Adipose tissue (tissue), 3 donors: ENCODE data around the gene IL18R1. TPM values are rescaled to one million over a fixed set of nuclear protein-coding genes. Genes with fewer than 3 reads are reported as not detected.

Experiments
- H3K27ac ChIP-seq: one replicate; pipeline ENCODE4 v1.5.1; 2013; ENCODE audit warnings: low read depth, low read length
- WGBS, 3 donors: extraction: QIAGEN DNeasy Blood & Tissue Kit; methylation state at CpG; one replicate each; pipeline ENCODE4 v1.1.7; 2013; 5-methylcytosine and 5-hydroxymethylcytosine counted together
- polyA plus RNA-seq, 3 donors: library from polyadenylated mRNA; stranded (reverse); fragments of 200-250 nt; gene quantifications; one replicate each; pipeline ENCODE4 v1.2.3, GENCODE V29; 2013
- donor health status: healthy with polysubstance abuse.
- donor health status: Bipolar disorder and iron deficiency.
- donor health status: healthy.

Gene IL18R1
- polyA plus RNA-seq, 3 donors, result 1.2 to 5.9 (median 4.8) TPM

GRCh38 chr2:102383722-102384121 lies 28.1 kb downstream of the IL18R1 start:
- H3K27ac ChIP-seq, result no peak overlapping the region

GRCh38 chr2:102385522-102385921 lies 29.9 kb downstream of the IL18R1 start:
- WGBS, 3 donors, result 85 to 90% (median 87%) methylated on average over 1 of the region's 1 CpG
- H3K27ac ChIP-seq, result no peak overlapping the region

- 80 to 92% (median 91%) methylated on average over 3 of the region's 3 CpGs for WGBS, 3 donors
- no peak overlapping the region for H3K27ac ChIP-seq
Measured at GRCh38 chr2:102386004-102386403, 30.4 kb downstream of the IL18R1 start.

GRCh38 chr2:102386867-102387541 lies 31.4 kb downstream of the IL18R1 start:
- no peak overlapping the region for H3K27ac ChIP-seq
- WGBS, 3 donors, result 75 to 94% (median 88%) methylated on average over 3 of the region's 3 CpGs

- WGBS, 3 donors, result 85 to 92% (median 91%) methylated on average over 7 of the region's 7 CpGs
- no peak overlapping the region for H3K27ac ChIP-seq
Measured at GRCh38 chr2:102387763-102388546, 32.4 kb downstream of the IL18R1 start.

- WGBS, 3 donors, result 80 to 89% (median 86%) methylated on average over 2 of the region's 2 CpGs
- no peak overlapping the region for H3K27ac ChIP-seq
Measured at GRCh38 chr2:102391565-102391964, 36.0 kb downstream of the IL18R1 start.

- H3K27ac ChIP-seq, result no peak overlapping the region
- 66 to 79% (median 76%) methylated on average over 3 of the region's 3 CpGs for WGBS, 3 donors
Measured at GRCh38 chr2:102392096-102392495, 36.5 kb downstream of the IL18R1 start.

- WGBS, 3 donors, result 26 to 46% (median 31%) methylated on average over 1 of the region's 1 CpG
- H3K27ac ChIP-seq, result no peak overlapping the region
Measured at GRCh38 chr2:102392942-102393341, 37.3 kb downstream of the IL18R1 start.

- no peak overlapping the region for H3K27ac ChIP-seq
- 70 to 92% (median 87%) methylated on average over 2 of the region's 2 CpGs for WGBS, 3 donors
Measured at GRCh38 chr2:102396012-102396411, 40.4 kb downstream of the IL18R1 start.

- H3K27ac ChIP-seq, result no peak overlapping the region
- 80 to 90% (median 81%) methylated on average over 6 of the region's 6 CpGs for WGBS, 3 donors
Measured at GRCh38 chr2:102397209-102397608, 41.6 kb downstream of the IL18R1 start.

GRCh38 chr2:102399499-102400141 lies 44.0 kb downstream of the IL18R1 start:
- WGBS, 3 donors, result 78 to 94% (median 85%) methylated on average over 7 of the region's 7 CpGs
- no peak overlapping the region for H3K27ac ChIP-seq

- H3K27ac ChIP-seq, result no peak overlapping the region
Measured at GRCh38 chr2:102401456-102401855, 45.9 kb downstream of the IL18R1 start.

- 81 to 92% (median 85%) methylated on average over 2 of the region's 2 CpGs for WGBS, 3 donors
- H3K27ac ChIP-seq, result no peak overlapping the region
Measured at GRCh38 chr2:102401865-102402264, 46.3 kb downstream of the IL18R1 start.

- H3K27ac ChIP-seq, result no peak overlapping the region
- 83 to 98% (median 88%) methylated on average over 3 of the region's 3 CpGs for WGBS, 3 donors
Measured at GRCh38 chr2:102410952-102411351, 55.4 kb downstream of the IL18R1 start.

GRCh38 chr2:102412199-102412598 lies 56.6 kb downstream of the IL18R1 start:
- 82 to 86% (median 82%) methylated on average over 3 of the region's 3 CpGs for WGBS, 3 donors
- no peak overlapping the region for H3K27ac ChIP-seq

GRCh38 chr2:102417946-102418345 lies 62.4 kb downstream of the IL18R1 start:
- no peak overlapping the region for H3K27ac ChIP-seq
- WGBS, 3 donors, result 76 to 89% (median 77%) methylated on average over 1 of the region's 1 CpG

- no peak overlapping the region for H3K27ac ChIP-seq
- WGBS, 3 donors, result 26 to 54% (median 30%) methylated on average over 2 of the region's 2 CpGs
Measured at GRCh38 chr2:102418421-102418961, 62.9 kb downstream of the IL18R1 start.

GRCh38 chr2:102420290-102420689 lies 64.7 kb downstream of the IL18R1 start:
- WGBS, 3 donors, result 83 to 88% (median 88%) methylated on average over 4 of the region's 4 CpGs
- no peak overlapping the region for H3K27ac ChIP-seq
